ENCODE data around the gene YPEL3.

DNA sequence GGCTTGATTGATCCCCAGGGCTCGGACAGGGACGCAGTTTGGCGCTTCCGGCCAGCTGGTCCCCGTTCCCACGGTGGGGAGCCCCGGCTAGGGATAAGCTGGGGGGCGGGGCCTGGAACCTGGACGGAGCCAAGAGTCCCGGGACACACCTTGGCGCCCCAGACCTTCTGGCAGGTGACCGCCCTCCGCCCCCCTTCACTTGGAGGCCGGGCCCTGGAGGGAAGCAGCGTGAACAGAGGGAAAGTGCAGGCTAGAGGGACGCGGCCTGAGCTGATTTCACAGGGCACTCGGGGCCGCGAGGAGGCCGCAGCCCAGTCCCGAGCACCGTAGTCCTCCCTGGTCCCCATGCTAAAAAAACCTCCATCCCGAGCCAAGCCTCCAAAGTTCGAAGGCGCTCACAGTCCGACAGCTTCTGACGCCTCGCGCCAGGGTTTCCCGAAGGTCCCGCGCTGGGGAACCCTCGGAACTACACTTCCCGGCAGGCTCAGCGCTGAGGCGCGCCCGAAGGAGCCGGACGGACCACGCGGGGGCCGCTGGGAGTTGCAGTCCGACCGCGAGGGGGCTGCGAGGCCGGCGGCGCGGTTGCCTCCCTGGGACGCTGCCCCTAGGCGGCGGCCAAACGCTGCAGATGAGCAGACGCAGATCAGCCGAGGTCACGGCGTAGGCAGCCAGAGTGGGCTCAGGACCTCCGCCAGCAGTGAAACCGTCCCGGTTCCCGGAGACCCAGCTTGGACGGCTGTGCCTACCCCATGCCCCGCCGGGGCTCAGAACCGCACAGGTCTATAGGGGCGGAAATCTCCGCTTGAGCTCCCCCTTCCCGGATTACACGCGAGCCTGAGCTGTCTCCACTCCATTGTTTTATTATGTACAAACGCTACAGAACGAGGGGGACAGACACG, 4.3 kb downstream of the YPEL3 start, which contains the start of gene TBX6:
- TF ChIP-seq, protein P1, sequence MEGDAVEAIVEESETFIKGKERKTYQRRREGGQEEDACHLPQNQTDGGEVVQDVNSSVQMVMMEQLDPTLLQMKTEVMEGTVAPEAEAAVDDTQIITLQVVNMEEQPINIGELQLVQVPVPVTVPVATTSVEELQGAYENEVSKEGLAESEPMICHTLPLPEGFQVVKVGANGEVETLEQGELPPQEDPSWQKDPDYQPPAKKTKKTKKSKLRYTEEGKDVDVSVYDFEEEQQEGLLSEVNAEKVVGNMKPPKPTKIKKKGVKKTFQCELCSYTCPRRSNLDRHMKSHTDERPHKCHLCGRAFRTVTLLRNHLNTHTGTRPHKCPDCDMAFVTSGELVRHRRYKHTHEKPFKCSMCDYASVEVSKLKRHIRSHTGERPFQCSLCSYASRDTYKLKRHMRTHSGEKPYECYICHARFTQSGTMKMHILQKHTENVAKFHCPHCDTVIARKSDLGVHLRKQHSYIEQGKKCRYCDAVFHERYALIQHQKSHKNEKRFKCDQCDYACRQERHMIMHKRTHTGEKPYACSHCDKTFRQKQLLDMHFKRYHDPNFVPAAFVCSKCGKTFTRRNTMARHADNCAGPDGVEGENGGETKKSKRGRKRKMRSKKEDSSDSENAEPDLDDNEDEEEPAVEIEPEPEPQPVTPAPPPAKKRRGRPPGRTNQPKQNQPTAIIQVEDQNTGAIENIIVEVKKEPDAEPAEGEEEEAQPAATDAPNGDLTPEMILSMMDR (IDR thresholded peaks at IDR 0.05), result peak; percentile 71 to 98 (median 85)
- TF ChIP-seq POLR2AphosphoS5 (IDR thresholded peaks at IDR 0.05), result peak; percentile 46 to 64 (median 56)
- TF ChIP-seq POLR2A (IDR thresholded peaks at IDR 0.05), result peak; percentile 54
- TF ChIP-seq EP300 (IDR thresholded peaks at IDR 0.05; ENCODE audit: low read depth), result no peak

Data from transverse colon (tissue), 4 donors.